Measurements from ENCODE around the gene PCDHGA3. TPM values are rescaled to one million over a fixed set of nuclear protein-coding genes. Genes with fewer than 3 reads are reported as not detected.
"Not testable (repeated sequence)": the region's sequence is repeated elsewhere in the genome, so short reads cannot be mapped to it uniquely, and the experiment has no call there.

Gene PCDHGA3
- 12.2 TPM for total RNA-seq
- long read RNA-seq, full-length matches to known transcripts: 3 of 4 reads
- long read RNA-seq, partial matches to known transcripts: 0 of 4 reads
- long read RNA-seq, other reads (novel, unspliced or antisense): 1 of 4 reads

- peaks cover 99% of the 10 kb centered on the region for H3K9me3 ChIP-seq (replicated peaks)
- DNase-seq: no peak
- H3K27ac ChIP-seq (replicated peaks): peak within 1 kb of the TSS; percentile 84
- peak; percentile 72 for TF ChIP-seq CTCF (IDR thresholded peaks at IDR 0.05; ENCODE audit: borderline replicate concordance)
- intact Hi-C loops (cut with micrococcal nuclease): no loop called here
- H3K27me3 ChIP-seq (ENCODE audit: low read depth): no peaks in the 10 kb centered on the region
- H3K4me3 ChIP-seq: peak within 1 kb of the TSS; percentile 65
- H3K4me1 ChIP-seq: peaks cover 22% of the 10 kb centered on the region
- H3K36me3 ChIP-seq: peaks cover 17% of the 10 kb centered on the region
These were observed at the start of gene PCDHGA3 for GRCh38 chr5:141343242-141343952. Gene PCDHGA3 (plus strand): TSS chr5:141343829. CDS start chr5:141344034, 205 bp downstream.

GRCh38 chr5:141298376-141298775 is 45.3 kb upstream of the PCDHGA3 start:
- no peak for DNase-seq
- intact Hi-C loops (cut with micrococcal nuclease): no loop called here
- no peak for TF ChIP-seq CTCF (IDR thresholded peaks at IDR 0.05; ENCODE audit: borderline replicate concordance)
- Histone ChIP-seq H3K36me3 (peaks cover 38% of the 10 kb centered on the region), H3K27ac (replicated peaks) (no peak overlapping the region), H3K4me3 (no peak overlapping the region), H3K4me1 (no peaks in the 10 kb centered on the region), H3K9me3 (replicated peaks) (peaks cover 100% of the 10 kb centered on the region), H3K27me3 (ENCODE audit: low read depth) (peaks cover 1% of the 10 kb centered on the region)

DNA sequence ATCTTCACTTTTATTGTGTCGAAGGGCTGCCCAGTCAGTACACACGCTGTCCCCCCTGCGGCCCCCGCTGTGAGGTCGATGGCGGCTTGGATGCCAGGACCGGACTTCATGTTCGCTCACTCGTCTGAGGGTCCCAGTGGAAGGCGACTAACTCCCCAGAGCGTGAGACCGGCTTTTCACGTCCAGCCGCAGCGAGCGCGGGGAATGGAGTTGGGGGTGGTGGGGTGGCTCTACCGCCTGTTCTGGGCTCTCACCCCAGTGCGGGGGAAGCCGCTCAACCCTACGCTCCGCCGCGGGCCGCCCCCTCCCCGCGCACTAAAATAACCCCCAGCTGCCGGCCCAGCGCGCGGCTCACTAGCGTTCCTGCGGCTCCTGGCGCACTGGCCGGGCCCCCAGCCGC is 39.9 kb upstream of the PCDHGA3 start, which contains the start of gene SLC25A2:
Gene SLC25A2, minus strand, starts transcription at position 294 of the 400 bp plus-strand sequence. Its CDS starts 184 bp downstream, at position 110.
- no peak for DNase-seq
- peaks cover 8% of the 10 kb centered on the region for H3K27me3 ChIP-seq (ENCODE audit: low read depth)
- H3K36me3 ChIP-seq: peaks cover 29% of the 10 kb centered on the region
- H3K9me3 ChIP-seq (replicated peaks): peaks cover 100% of the 10 kb centered on the region
- intact Hi-C loops (cut with micrococcal nuclease): no loop called here
- no peak for TF ChIP-seq CTCF (IDR thresholded peaks at IDR 0.05; ENCODE audit: borderline replicate concordance)
- H3K27ac ChIP-seq (replicated peaks): no peak within 1 kb of the TSS
- no peak within 1 kb of the TSS for H3K4me3 ChIP-seq
- H3K4me1 ChIP-seq: no peaks in the 10 kb centered on the region

DNA sequence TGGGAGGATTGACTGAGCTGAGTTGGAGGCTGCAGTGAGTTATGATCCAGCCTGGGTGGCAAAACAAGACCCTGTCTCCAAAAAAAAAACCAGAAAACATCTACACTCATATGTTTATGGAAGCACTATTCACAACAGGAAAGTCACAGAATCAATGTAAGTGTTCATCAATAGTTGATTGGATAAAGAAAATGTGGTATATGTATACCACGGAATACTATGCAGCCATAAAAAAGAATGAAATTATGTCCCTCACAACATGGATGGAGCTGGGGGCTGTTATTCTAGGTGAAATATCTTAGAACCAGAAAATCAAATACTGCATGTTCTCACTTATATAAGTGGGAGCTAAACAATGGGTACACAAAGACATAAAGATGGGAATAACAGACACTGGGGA is 37.0 kb upstream of the PCDHGA3 start:
- no peak for TF ChIP-seq CTCF (IDR thresholded peaks at IDR 0.05; ENCODE audit: borderline replicate concordance)
- Histone ChIP-seq H3K36me3 (peaks cover 27% of the 10 kb centered on the region), H3K4me1 (no peaks in the 10 kb centered on the region), H3K27me3 (ENCODE audit: low read depth) (peaks cover 8% of the 10 kb centered on the region), H3K9me3 (replicated peaks) (peaks cover 100% of the 10 kb centered on the region), H3K4me3 (no peak overlapping the region), H3K27ac (replicated peaks) (no peak overlapping the region)
- no peak for DNase-seq
- intact Hi-C loops (cut with micrococcal nuclease): no loop called here

DNA sequence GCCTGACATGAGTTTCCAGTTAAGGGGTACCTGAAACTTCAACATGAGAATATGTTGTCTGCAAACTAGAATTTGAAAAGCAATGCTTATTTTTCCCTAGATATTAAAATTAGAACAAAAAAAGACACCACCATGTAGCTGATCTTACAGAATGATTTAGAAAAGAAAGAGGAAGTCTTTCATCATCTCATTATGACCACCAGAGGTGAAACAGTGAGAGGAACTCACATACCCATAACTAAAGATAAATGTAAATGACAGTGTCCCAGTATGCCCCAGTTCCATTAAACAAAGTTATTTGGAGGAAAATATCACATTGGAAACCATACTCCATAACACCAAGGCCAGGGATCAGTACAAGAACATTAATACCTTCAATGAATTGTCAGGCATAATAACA is 29.9 kb upstream of the PCDHGA3 start:
- intact Hi-C loops (cut with micrococcal nuclease): no loop called here
- Histone ChIP-seq H3K9me3 (replicated peaks) (peaks cover 100% of the 10 kb centered on the region), H3K36me3 (peaks cover 61% of the 10 kb centered on the region), H3K27me3 (ENCODE audit: low read depth) (no peaks in the 10 kb centered on the region), H3K4me1 (peaks cover 9% of the 10 kb centered on the region), H3K27ac (replicated peaks) (no peak overlapping the region), H3K4me3 (no peak overlapping the region)
- no peak for DNase-seq
- no peak for TF ChIP-seq CTCF (IDR thresholded peaks at IDR 0.05; ENCODE audit: borderline replicate concordance)

- H3K36me3 ChIP-seq: peaks cover 69% of the 10 kb centered on the region
- DNase-seq; H3K27me3 ChIP-seq (ENCODE audit: low read depth); H3K27ac ChIP-seq (replicated peaks); intact Hi-C loops (cut with micrococcal nuclease); H3K4me3 ChIP-seq: not testable (repeated sequence)
- peaks cover 89% of the 10 kb centered on the region for H3K9me3 ChIP-seq (replicated peaks)
- H3K4me1 ChIP-seq: peaks cover 33% of the 10 kb centered on the region
These were observed 26.7 kb upstream of the PCDHGA3 start for GRCh38 chr5:141316963-141317362.
